Measurements from ENCODE around the gene SLC25A43.

DNA sequence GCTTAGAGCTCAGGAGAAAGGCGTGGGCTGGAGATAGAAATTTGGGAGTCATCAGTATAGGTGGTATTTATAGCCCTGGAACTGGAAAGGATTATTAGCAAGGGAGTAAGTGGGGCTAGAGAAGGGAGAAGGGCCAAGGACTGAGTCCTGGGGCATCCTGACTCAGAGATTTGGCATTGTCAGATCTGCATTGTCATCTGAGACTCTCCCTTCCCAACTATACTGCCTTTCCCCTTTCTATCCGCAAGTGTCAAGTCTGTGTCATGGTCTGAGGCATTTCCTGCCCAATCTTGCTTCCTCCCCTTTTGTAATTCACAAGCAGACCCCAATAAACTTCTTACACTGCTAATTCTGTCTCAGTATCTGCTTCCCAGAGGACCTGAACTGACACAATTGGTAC, 24.4 kb upstream of the SLC25A43 start:
- TF ChIP-seq TAF1 (IDR thresholded peaks at IDR 0.05; ENCODE audit: borderline replicate concordance, insufficient read depth, low read length) (no peak), POLR2AphosphoS5 (IDR thresholded peaks at IDR 0.05; ENCODE audit: low read depth, low read length) (no peak), SIN3A (IDR thresholded peaks at IDR 0.05; ENCODE audit: borderline replicate concordance, insufficient read depth, low read length) (no peak), FOXP2 (optimal IDR thresholded peaks at IDR 0.05; ENCODE audit: borderline replicate concordance, extremely low read depth, extremely low read length, insufficient read depth) (no peak)
- TF ChIP-seq, protein P1, sequence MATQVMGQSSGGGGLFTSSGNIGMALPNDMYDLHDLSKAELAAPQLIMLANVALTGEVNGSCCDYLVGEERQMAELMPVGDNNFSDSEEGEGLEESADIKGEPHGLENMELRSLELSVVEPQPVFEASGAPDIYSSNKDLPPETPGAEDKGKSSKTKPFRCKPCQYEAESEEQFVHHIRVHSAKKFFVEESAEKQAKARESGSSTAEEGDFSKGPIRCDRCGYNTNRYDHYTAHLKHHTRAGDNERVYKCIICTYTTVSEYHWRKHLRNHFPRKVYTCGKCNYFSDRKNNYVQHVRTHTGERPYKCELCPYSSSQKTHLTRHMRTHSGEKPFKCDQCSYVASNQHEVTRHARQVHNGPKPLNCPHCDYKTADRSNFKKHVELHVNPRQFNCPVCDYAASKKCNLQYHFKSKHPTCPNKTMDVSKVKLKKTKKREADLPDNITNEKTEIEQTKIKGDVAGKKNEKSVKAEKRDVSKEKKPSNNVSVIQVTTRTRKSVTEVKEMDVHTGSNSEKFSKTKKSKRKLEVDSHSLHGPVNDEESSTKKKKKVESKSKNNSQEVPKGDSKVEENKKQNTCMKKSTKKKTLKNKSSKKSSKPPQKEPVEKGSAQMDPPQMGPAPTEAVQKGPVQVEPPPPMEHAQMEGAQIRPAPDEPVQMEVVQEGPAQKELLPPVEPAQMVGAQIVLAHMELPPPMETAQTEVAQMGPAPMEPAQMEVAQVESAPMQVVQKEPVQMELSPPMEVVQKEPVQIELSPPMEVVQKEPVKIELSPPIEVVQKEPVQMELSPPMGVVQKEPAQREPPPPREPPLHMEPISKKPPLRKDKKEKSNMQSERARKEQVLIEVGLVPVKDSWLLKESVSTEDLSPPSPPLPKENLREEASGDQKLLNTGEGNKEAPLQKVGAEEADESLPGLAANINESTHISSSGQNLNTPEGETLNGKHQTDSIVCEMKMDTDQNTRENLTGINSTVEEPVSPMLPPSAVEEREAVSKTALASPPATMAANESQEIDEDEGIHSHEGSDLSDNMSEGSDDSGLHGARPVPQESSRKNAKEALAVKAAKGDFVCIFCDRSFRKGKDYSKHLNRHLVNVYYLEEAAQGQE (IDR thresholded peaks at IDR 0.05; ENCODE audit: insufficient read depth in 1 of 2, low read depth in 2 of 2, low read length in 2 of 2), result no peak
